Stimulated activated CD4-positive, alpha-beta T cell treated with anti-CD3 and anti-CD28 coated beads, Interleukin-4, amount 100 ng/mL, for 1 hour (primary cell): ENCODE data around the gene ADAMTSL1.

Source experiments
- DNase-seq: peaks from one replicate; pipeline ENCODE4 v3.0.0-alpha.2; 2020

ADAMTSL1 gene

DNA sequence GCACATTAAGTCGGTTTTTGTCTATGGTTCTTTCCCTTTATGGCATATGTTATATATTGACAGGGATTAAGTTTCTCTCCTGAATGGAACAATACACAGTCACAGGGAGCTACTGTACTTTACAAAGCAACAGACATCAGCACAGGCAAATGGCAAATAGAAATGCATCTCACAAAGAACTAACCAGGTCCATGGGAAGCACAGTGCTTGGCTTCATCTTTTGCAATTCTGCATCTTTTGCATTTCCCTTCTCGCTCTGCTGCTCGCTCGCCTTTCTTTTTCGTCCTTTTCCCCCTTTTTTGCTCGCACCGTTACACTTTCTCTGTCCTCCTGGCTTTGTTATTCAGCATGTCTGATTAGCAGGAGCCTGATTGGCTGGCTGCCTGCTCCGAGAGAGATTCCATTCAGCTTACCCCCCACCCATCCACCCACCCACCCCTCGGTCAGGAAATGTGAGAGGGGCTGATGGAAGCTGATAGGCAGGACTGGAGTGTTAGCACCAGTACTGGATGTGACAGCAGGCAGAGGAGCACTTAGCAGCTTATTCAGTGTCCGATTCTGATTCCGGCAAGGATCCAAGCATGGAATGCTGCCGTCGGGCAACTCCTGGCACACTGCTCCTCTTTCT lies at the start of gene ADAMTSL1:
ADAMTSL1 (plus strand) TSS at position 502 of the 628 bp plus-strand sequence; CDS start at position 582, 80 bp downstream.
- no peak for DNase-seq

DNA sequence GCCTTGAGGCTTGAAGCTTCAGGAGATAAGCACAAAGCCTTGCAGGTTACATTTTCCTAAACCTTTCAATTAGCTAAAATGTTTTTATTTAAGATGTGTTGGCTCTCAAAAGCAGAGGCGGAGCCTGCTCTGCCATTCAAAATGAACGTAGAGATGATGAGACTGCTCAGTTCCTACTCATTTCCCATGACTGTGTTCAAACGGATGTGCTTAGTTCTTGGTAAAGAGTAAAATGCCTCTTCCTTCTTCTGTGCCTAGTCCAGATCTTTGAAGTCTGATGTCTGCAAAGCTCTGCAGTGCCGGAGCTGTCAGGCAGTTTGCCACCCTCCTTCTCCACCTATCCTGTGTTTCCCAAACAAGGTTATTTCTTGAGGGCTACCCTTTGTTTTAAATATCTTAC lies 46.3 kb upstream of the ADAMTSL1 start:
- no peak for DNase-seq

- no peak for DNase-seq
These were observed 45.3 kb upstream of the ADAMTSL1 start for GRCh38 chr9:18428661-18429060.

DNA sequence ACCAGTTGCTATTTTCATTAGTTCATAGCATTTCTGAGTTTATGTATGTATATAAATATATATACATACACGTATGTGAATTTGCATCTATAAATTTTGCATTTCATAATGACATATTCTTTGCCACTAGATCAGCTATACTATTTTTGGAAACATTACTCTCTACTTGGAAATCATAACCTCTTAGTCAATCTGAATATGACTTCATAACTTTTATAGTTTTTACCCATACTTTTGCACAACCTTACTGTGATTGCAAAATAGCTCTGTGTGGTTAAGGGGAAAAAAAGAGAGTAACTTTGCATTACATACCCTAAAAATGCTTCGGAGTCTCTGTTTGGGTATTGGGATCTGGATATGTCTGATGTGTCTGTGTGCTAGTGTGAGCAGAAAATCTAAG lies 44.9 kb upstream of the ADAMTSL1 start:
- DNase-seq, result no peak

GRCh38 chr9:18433620-18434019 lies 40.3 kb upstream of the ADAMTSL1 start:
- no peak for DNase-seq

GRCh38 chr9:18437315-18438201 lies 36.4 kb upstream of the ADAMTSL1 start:
- no peak for DNase-seq

DNA sequence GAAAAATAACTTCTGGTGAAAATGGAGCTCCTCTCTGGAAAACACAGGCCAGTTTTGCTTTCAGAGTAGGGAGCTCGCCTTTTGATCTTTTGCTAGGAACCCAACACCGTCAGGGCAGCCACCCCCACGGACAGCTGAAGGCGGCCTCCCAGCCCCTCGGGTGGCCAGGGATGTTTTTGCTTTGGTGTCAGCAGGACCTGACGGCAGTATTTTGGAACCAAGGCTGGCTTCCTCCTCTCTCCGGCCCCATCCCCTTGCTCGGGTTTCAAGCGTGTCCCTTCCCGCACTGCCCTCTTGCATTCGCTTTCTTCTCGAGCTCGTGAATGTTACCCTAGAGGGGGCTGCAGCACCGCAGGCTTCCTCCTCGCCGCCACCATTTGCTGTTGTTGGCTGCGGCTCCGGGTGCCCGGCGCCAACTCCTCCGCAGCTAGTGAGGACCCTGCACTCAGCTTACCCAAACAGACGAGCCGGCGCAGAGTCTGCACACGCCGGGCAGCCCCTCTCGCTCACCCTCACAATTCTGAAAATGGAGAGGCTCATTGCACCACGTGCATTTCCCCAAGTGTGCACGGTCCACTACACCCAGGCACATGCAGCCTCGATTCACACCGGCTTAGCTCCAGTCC lies 35.5 kb upstream of the ADAMTSL1 start:
- no peak for DNase-seq

DNA sequence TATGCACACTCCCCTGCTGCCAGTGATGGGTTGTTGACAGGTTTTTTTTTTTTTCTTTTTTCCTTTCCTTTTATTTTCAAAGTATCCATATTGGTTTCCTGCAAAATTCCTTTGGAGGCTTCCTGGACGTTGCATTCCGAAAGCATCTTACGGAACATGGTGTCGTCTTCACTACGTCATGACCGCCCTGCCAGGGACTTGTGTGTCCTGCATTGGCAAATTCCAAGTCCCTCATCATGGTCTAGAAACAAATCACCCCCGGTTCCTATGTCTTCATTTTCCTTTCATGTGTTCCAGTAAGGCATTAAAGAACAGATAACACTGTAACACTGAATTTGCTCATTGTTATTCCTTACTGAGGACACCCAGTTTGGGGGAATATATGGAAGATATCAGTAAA lies 35.0 kb upstream of the ADAMTSL1 start:
- DNase-seq, result no peak

GRCh38 chr9:18441261-18441660 lies 32.7 kb upstream of the ADAMTSL1 start:
- no peak for DNase-seq

- DNase-seq, result peak; percentile 36
These were observed 31.1 kb upstream of the ADAMTSL1 start for GRCh38 chr9:18442629-18443491.

DNA sequence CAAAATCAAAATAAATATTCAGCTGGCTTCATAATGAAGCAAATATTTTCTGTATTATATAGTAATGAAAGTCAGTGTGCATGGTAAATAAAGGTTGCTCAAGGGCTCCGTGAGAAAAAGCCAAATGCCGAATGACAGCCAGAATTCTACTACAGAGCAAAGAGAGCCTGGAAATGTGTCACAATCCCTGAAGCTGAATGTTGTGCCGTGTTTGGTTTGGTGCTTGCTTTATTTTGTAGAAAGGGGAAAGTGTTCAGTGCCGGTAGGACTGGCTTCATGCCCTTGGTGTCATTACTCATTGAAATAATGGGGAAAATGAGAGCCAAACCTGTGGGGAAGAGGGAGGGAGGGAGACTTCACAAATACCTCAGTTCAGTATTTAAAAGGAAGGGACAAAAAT lies 26.8 kb upstream of the ADAMTSL1 start:
- no peak for DNase-seq

GRCh38 chr9:18447541-18447940 lies 26.4 kb upstream of the ADAMTSL1 start:
- no peak for DNase-seq

- no peak for DNase-seq
These were observed 25.9 kb upstream of the ADAMTSL1 start for GRCh38 chr9:18448101-18448500.

DNA sequence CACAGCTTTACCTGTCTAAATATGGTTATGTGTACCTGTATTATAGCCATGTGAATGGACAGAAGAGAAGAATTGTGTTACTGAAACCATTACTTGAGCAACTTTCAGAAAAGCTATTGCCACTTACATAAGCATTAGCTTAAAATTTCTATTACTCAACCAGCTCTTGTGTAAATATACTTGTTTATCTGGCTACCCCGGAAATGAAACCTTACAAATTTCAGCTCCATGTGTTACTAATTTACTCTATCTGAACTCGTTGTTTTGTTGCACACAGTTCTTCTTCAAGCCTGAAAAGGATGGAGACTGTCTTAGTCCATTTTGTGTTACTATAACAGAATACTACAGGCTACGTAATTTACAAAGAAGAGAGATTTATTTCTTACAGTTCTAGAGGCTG lies 22.5 kb upstream of the ADAMTSL1 start:
- no peak for DNase-seq

GRCh38 chr9:18452276-18452675 lies 21.7 kb upstream of the ADAMTSL1 start:
- no peak for DNase-seq

DNA sequence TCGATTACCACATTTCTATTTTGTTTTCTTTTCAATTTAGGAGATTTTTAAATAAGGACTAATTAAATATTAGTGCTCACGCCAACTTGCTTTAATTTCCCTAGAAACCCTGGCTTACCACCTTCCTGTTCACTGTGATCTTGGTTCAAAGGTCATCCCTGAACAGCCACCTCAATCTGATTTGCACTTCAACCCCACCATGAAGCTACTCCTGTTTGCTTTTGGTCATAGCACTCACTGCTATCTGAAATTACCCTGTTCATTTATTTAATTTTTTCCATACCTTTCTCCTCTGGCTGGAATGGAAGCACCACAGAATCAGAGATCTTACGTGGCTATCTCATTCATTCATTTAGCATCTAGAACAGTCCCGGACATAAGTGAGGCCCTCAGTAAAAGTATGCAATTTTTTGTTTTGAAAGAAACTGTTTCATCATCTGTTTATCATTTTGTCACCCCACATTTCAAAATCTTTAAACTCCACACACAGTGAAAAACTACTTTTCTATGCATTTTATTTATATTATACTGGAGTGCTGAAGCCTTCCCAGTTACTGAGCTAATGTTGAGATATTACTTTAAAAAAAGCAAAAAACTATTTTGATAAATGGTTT lies 17.2 kb upstream of the ADAMTSL1 start:
- no peak for DNase-seq

- DNase-seq, result no peak
These were observed 16.4 kb upstream of the ADAMTSL1 start for GRCh38 chr9:18457510-18457909.

- DNase-seq, result no peak
These were observed 13.9 kb upstream of the ADAMTSL1 start for GRCh38 chr9:18459962-18460584.

- DNase-seq, result no peak
These were observed 12.5 kb upstream of the ADAMTSL1 start for GRCh38 chr9:18461496-18461895.

DNA sequence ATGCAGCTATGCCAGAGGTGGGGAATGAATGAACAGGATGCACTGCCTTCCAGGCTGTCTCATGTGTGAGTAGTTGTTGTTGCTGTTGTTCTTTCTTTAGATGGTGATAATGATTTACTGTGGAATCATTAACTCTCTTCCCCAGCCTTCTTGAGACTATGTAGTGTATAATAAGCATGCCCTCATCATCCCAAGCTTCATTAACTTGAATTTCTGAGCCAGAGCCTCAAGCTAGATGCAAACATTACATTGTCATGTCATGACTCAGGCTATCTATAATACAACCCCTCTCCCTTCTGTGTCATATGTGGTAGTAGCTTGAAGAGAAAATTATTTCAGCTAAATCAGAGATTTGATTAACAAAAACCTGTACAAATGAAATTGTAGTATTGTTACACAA lies 10.0 kb upstream of the ADAMTSL1 start:
- no peak for DNase-seq

DNA sequence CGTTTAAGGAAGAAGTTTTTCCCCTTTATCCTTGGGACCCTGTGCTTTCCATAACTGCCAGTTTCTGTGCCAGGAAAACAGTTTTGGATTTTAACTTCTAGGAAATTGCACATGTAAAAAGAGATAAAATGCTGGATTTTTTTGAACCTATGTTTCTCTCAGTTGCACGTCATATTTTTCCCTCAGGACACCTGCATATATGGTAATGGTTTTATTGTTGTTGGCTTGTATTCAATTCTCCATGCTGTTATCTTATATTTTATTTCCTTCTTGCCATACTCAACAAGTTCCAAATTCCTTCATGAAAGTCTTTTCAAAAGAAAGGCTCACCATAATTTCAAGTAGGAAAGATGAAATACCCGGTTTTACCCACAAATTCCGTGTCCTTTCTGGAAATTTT lies 7.9 kb upstream of the ADAMTSL1 start:
- no peak for DNase-seq

- no peak for DNase-seq
These were observed 6.3 kb upstream of the ADAMTSL1 start for GRCh38 chr9:18467696-18468095.
